ENCODE data around the gene CACNA2D1. TPM values are rescaled to one million over a fixed set of nuclear protein-coding genes. Genes with fewer than 3 reads are reported as not detected.

CACNA2D1 gene
- total and polyA plus RNA-seq, 12 donors: 10.5 to 60.9 (median 35.9) TPM

DNA sequence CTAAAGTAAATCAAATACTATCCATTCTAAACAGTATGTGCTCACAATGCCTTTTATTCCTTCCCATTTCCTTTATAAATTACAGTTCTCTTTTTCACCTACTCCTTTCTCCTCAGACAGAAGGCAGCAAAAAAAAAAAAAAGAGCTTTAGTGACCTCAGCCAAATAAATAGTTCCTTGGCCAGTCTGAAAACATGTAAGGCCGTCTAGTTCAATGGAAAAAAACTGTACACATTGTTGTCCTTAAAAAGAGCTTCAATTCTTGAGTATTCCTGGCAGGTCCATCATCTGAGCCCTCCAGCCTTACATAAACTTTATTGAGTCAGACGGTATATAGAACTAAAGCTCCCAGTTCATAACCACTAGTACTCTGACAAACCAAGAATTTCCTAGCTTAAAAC, 185.4 kb downstream of the CACNA2D1 start:
- no peak for DNase-seq
- Histone ChIP-seq H3K36me3 (replicated peaks in 1 of 2) (no peaks in the 10 kb centered on the region), H3K9me3 (replicated peaks in 1 of 3) (no peaks in the 10 kb centered on the region), H3K27me3 (no peaks in the 10 kb centered on the region), H3K4me3 (no peak overlapping the region), H3K4me1 (replicated peaks in 1 of 2) (no peaks in the 10 kb centered on the region), H3K27ac (peak overlapping the region in 1 of 5 donors; percentile 0)
- 38 to 52% (median 43%) methylated on average over 2 of the region's 2 CpGs for WGBS, 4 donors
- intact Hi-C loops (cut with DNase I): no loop called here
- TF ChIP-seq, protein P1, sequence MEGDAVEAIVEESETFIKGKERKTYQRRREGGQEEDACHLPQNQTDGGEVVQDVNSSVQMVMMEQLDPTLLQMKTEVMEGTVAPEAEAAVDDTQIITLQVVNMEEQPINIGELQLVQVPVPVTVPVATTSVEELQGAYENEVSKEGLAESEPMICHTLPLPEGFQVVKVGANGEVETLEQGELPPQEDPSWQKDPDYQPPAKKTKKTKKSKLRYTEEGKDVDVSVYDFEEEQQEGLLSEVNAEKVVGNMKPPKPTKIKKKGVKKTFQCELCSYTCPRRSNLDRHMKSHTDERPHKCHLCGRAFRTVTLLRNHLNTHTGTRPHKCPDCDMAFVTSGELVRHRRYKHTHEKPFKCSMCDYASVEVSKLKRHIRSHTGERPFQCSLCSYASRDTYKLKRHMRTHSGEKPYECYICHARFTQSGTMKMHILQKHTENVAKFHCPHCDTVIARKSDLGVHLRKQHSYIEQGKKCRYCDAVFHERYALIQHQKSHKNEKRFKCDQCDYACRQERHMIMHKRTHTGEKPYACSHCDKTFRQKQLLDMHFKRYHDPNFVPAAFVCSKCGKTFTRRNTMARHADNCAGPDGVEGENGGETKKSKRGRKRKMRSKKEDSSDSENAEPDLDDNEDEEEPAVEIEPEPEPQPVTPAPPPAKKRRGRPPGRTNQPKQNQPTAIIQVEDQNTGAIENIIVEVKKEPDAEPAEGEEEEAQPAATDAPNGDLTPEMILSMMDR (IDR thresholded peaks at IDR 0.05): no peak
- no peak for TF ChIP-seq POLR2A (IDR thresholded peaks at IDR 0.05)

DNA sequence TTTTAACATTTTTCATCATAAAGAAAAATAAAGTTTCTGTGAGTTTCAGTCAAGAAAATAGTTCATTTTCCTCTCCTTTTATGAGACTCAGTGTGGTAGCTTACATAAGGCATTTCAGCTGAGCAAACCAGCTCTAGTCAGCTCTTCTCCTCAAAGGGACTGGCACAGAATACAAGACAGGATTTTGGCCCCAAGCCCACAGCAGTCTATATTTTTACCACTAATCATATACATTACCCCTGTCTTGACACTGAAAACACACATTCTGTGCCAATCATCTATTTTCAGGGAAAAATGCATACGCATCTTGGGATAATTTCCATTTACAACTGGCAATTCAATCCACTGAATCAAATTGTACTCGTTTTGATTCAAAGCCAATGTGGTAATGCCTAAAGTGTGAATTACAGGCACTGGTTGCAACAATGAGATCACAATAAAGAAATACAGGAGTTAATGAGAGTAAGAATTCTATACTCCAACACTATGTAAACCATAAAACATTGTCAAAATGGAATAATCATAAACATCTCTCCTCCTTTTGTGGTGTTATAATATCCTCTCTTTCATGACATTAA, 186.4 kb downstream of the CACNA2D1 start:
- DNase-seq: no peak
- H3K4me1 ChIP-seq (replicated peaks in 1 of 2): no peaks in the 10 kb centered on the region
- WGBS, 4 donors: 84 to 89% (median 88%) methylated on average over 2 of the region's 2 CpGs
- no peak overlapping the region for H3K27ac ChIP-seq
- no peak overlapping the region for H3K4me3 ChIP-seq
- intact Hi-C loops (cut with DNase I): no loop called here
- no peaks in the 10 kb centered on the region for H3K9me3 ChIP-seq (replicated peaks in 1 of 3)
- TF ChIP-seq, protein P1 (IDR thresholded peaks at IDR 0.05): no peak
- no peaks in the 10 kb centered on the region for H3K27me3 ChIP-seq
- no peaks in the 10 kb centered on the region for H3K36me3 ChIP-seq (replicated peaks in 1 of 2)

DNA sequence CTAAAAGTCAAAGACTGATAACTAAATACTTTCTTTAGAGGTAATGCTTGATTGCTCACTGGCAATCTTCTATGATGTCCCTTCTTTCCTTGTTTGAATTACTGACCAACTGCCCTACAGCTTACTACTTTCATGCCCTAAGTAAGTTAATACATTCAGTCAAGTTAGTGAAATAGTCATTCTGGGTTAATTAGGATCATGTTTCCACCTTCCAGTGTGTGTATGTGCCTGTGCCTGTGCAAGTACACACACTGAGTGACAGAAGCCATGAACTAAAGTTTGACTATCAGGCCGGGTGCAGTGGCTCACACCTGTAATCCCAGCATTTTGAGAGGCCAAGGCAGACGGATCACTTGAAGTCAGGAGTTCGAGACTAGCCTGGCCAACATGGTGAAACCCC, 187.9 kb downstream of the CACNA2D1 start:
- Histone ChIP-seq H3K9me3 (replicated peaks in 1 of 3) (no peaks in the 10 kb centered on the region), H3K27me3 (no peaks in the 10 kb centered on the region), H3K27ac (no peak overlapping the region), H3K4me3 (no peak overlapping the region), H3K36me3 (replicated peaks in 1 of 2) (no peaks in the 10 kb centered on the region), H3K4me1 (replicated peaks in 1 of 2) (peaks cover 0 to 5% of the 10 kb centered on the region in 2 donors)
- intact Hi-C loops (cut with DNase I): no loop called here
- WGBS, 4 donors: 86 to 93% (median 93%) methylated on average over 3 of the region's 3 CpGs
- TF ChIP-seq, protein P1 (IDR thresholded peaks at IDR 0.05): no peak
- TF ChIP-seq POLR2A (IDR thresholded peaks at IDR 0.05): no peak
- no peak for DNase-seq

DNA sequence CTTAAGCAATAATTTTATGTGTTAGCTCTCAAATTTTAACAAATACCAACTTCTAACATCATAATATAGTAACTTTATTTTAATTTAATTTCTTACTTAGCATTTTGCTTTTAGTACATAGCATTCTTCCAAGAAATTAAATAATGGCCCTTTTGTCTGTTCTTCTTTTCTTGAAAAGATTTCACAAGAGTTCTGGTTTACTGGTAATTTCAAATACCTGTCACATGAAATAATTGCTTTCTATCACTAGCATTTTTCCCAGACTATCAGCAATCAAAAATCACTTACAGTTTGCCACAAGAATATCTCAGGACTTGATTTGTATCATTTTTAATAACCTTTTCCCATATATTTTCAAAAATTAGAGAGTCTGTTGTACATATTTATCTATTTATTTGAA, 193.0 kb downstream of the CACNA2D1 start:
- TF ChIP-seq, protein P1 (IDR thresholded peaks at IDR 0.05): no peak
- no peak for TF ChIP-seq POLR2A (IDR thresholded peaks at IDR 0.05)
- peaks cover 0 to 5% of the 10 kb centered on the region in 2 donors for H3K4me1 ChIP-seq (replicated peaks in 1 of 2)
- H3K36me3 ChIP-seq (replicated peaks in 1 of 2): no peaks in the 10 kb centered on the region
- no peak overlapping the region for H3K27ac ChIP-seq
- H3K4me3 ChIP-seq: no peak overlapping the region
- H3K27me3 ChIP-seq: no peaks in the 10 kb centered on the region
- intact Hi-C loops (cut with DNase I): no loop called here
- no peak for DNase-seq
- no peaks in the 10 kb centered on the region for H3K9me3 ChIP-seq (replicated peaks in 1 of 3)
